GM23338 (cell line): Measurements from ENCODE around the gene EEIG2. TPM values are rescaled to one million over a fixed set of nuclear protein-coding genes. Genes with fewer than 3 reads are reported as not detected.

Experiments used
- ATAC-seq: fragments of 200-7000 bp; cut with Tn5 transposase; 3 replicates; pipeline ENCODE4 v1.9.1; 2020
- DNase-seq: peaks from one replicate; pipeline ENCODE4 v3.0.0-alpha.2; 2015; ENCODE audit warnings: low spot score
- H2AFZ ChIP-seq: fragments of 200-600 bp; sonication (generic); 2 replicates; pipeline ENCODE4 v1.8.0; 2016; ENCODE audit warnings: antibody characterized with exemption, mild to moderate bottlenecking, moderate library complexity
- H3F3A ChIP-seq: fragments of 200-600 bp; sonication (generic); replicated peaks from 2 replicates; pipeline ENCODE4 v1.8.0; 2017; ENCODE audit warnings: antibody characterized with exemption, mixed run types, low read depth
- H3K27ac ChIP-seq: fragments of 200-600 bp; sonication (generic); 2 replicates; pipeline ENCODE4 v1.6.1; 2016; ENCODE audit warnings: low read depth
- H3K27me3 ChIP-seq: fragments of 200-600 bp; sonication (generic); 2 replicates; pipeline ENCODE4 v1.8.0; 2016; ENCODE audit warnings: mild to moderate bottlenecking, mixed run types, moderate library complexity; ENCODE audit not compliant: insufficient read depth
- H3K36me3 ChIP-seq: fragments of 200-600 bp; sonication (generic); 2 replicates; pipeline ENCODE4 v1.8.0; 2016; ENCODE audit warnings: mild to moderate bottlenecking; ENCODE audit not compliant: insufficient read depth
- H3K4me1 ChIP-seq: fragments of 200-600 bp; sonication (generic); 2 replicates; pipeline ENCODE4 v1.8.0; 2016; ENCODE audit warnings: mild to moderate bottlenecking, moderate library complexity; ENCODE audit not compliant: insufficient read depth
- H3K4me2 ChIP-seq: fragments of 200-600 bp; sonication (generic); 2 replicates; pipeline ENCODE4 v1.7.1; 2017; ENCODE audit warnings: mixed run types
- H3K4me3 ChIP-seq: fragments of 200-600 bp; sonication (generic); 2 replicates; pipeline ENCODE4 v1.6.1; 2016; ENCODE audit warnings: mixed run types
- H3K79me2 ChIP-seq: fragments of 200-600 bp; sonication (generic); replicated peaks from 2 replicates; pipeline ENCODE4 v1.8.0; 2017; ENCODE audit warnings: mild to moderate bottlenecking; ENCODE audit not compliant: insufficient read depth
- H3K9me2 ChIP-seq: fragments of 200-600 bp; sonication (generic); 2 replicates; pipeline ENCODE4 v1.8.0; 2017; ENCODE audit not compliant: insufficient read depth
- H4K20me1 ChIP-seq: fragments of 200-600 bp; sonication (generic); replicated peaks from 2 replicates; pipeline ENCODE4 v1.8.0; 2017; ENCODE audit warnings: mild to moderate bottlenecking; ENCODE audit not compliant: insufficient read depth
- H3K27ac Mint-ChIP-seq: 2 replicates; pipeline ENCODE4 v1.8.0; 2020; ENCODE audit warnings: inconsistent platforms, mild to moderate bottlenecking, moderate library complexity, mixed read lengths
- H3K27me3 Mint-ChIP-seq: 3 replicates; pipeline ENCODE4 v1.8.0; 2022; ENCODE audit warnings: low read depth, mild to moderate bottlenecking, moderate library complexity, mixed read lengths, inconsistent platforms; ENCODE audit not compliant: insufficient read depth, poor library complexity
- H3K36me3 Mint-ChIP-seq: 3 replicates; pipeline ENCODE4 v1.8.0; 2021; ENCODE audit warnings: low read depth, mild to moderate bottlenecking, inconsistent platforms, moderate library complexity, mixed read lengths
- H3K4me1 Mint-ChIP-seq: 3 replicates; pipeline ENCODE4 v1.8.0; 2020; ENCODE audit warnings: mild to moderate bottlenecking, inconsistent platforms, mixed read lengths
- H3K4me3 Mint-ChIP-seq: 3 replicates; pipeline ENCODE4 v1.8.0; 2021; ENCODE audit warnings: moderate library complexity, mild to moderate bottlenecking, inconsistent platforms, mixed read lengths
- H3K9me3 Mint-ChIP-seq: 3 replicates; pipeline ENCODE4 v1.8.0; 2020; ENCODE audit warnings: moderate library complexity, mild to moderate bottlenecking, inconsistent platforms, mixed read lengths
- CREB1 ChIP-seq: fragments of 250-450 bp; sonication (Bioruptor Pico); IDR thresholded peaks from 2 replicates; pipeline ENCODE4 v1.5.0; 2020; ENCODE audit warnings: low read depth, mild to moderate bottlenecking, moderate library complexity
- EZH2 ChIP-seq: fragments of 200-600 bp; sonication (generic); IDR thresholded peaks from one replicate; pipeline ENCODE4 v1.8.0; 2017; ENCODE audit warnings: antibody characterized with exemption, mild to moderate bottlenecking, low read depth; ENCODE audit not compliant: unreplicated experiment
- EZH2phosphoT487 ChIP-seq: fragments of 200-600 bp; sonication (generic); IDR thresholded peaks from one replicate; pipeline ENCODE4 v1.8.1; 2018; ENCODE audit warnings: antibody characterized with exemption; ENCODE audit not compliant: unreplicated experiment
- JUNB ChIP-seq: IDR thresholded peaks from one replicate; pipeline ENCODE4 v1.6.1; 2016; ENCODE audit warnings: antibody characterized with exemption; ENCODE audit not compliant: unreplicated experiment
- NANOG ChIP-seq: IDR thresholded peaks from 2 replicates; pipeline ENCODE4 v1.6.1; 2016; ENCODE audit warnings: antibody characterized with exemption, borderline replicate concordance
- POLR2AphosphoS5 ChIP-seq: IDR thresholded peaks from 2 replicates; pipeline ENCODE4 v1.6.1; 2016; ENCODE audit warnings: antibody characterized with exemption, low read depth
- STAT1 ChIP-seq: IDR thresholded peaks from one replicate; pipeline ENCODE4 v1.6.1; 2016; ENCODE audit warnings: antibody characterized with exemption; ENCODE audit not compliant: unreplicated experiment
- ZNF114 ChIP-seq: fragments of 250-450 bp; sonication (Bioruptor Pico); IDR thresholded peaks from 2 replicates; pipeline ENCODE4 v1.5.0; 2020; ENCODE audit warnings: mild to moderate bottlenecking, moderate library complexity
- polyA plus RNA-seq: library from polyadenylated mRNA; unstranded; fragments of >200 nt; fragmentation: Nextera tagmentation; extraction: Ambion mirVana; gene quantifications from 2 replicates; pipeline ENCODE4 v1.2.1, GENCODE V29; 2016
- total RNA-seq: library from RNA; depleted of rRNA; stranded (reverse); fragments of >200 nt; shearing (Covaris generic); gene quantifications from 2 replicates; pipeline ENCODE4 v1.2.3, GENCODE V29; 2014
- TF ChIP-seq, protein P1 (sequence below): fragments of 250-450 bp; sonication (Bioruptor Pico); IDR thresholded peaks from 2 replicates; pipeline ENCODE4 v1.5.0; 2020; ENCODE audit warnings: mild to moderate bottlenecking, moderate library complexity
- TF ChIP-seq, protein P2 (sequence below): IDR thresholded peaks from 2 replicates; pipeline ENCODE4 v1.6.1; 2016; ENCODE audit warnings: antibody characterized with exemption

EEIG2 gene
- total and polyA plus RNA-seq, 2 experiments from 2014 or later, result 7.9 to 44.5 TPM

GRCh38 chr1:108556499-108556898 is 3.4 kb upstream of the EEIG2 start (continued):
- TF ChIP-seq, protein P1, sequence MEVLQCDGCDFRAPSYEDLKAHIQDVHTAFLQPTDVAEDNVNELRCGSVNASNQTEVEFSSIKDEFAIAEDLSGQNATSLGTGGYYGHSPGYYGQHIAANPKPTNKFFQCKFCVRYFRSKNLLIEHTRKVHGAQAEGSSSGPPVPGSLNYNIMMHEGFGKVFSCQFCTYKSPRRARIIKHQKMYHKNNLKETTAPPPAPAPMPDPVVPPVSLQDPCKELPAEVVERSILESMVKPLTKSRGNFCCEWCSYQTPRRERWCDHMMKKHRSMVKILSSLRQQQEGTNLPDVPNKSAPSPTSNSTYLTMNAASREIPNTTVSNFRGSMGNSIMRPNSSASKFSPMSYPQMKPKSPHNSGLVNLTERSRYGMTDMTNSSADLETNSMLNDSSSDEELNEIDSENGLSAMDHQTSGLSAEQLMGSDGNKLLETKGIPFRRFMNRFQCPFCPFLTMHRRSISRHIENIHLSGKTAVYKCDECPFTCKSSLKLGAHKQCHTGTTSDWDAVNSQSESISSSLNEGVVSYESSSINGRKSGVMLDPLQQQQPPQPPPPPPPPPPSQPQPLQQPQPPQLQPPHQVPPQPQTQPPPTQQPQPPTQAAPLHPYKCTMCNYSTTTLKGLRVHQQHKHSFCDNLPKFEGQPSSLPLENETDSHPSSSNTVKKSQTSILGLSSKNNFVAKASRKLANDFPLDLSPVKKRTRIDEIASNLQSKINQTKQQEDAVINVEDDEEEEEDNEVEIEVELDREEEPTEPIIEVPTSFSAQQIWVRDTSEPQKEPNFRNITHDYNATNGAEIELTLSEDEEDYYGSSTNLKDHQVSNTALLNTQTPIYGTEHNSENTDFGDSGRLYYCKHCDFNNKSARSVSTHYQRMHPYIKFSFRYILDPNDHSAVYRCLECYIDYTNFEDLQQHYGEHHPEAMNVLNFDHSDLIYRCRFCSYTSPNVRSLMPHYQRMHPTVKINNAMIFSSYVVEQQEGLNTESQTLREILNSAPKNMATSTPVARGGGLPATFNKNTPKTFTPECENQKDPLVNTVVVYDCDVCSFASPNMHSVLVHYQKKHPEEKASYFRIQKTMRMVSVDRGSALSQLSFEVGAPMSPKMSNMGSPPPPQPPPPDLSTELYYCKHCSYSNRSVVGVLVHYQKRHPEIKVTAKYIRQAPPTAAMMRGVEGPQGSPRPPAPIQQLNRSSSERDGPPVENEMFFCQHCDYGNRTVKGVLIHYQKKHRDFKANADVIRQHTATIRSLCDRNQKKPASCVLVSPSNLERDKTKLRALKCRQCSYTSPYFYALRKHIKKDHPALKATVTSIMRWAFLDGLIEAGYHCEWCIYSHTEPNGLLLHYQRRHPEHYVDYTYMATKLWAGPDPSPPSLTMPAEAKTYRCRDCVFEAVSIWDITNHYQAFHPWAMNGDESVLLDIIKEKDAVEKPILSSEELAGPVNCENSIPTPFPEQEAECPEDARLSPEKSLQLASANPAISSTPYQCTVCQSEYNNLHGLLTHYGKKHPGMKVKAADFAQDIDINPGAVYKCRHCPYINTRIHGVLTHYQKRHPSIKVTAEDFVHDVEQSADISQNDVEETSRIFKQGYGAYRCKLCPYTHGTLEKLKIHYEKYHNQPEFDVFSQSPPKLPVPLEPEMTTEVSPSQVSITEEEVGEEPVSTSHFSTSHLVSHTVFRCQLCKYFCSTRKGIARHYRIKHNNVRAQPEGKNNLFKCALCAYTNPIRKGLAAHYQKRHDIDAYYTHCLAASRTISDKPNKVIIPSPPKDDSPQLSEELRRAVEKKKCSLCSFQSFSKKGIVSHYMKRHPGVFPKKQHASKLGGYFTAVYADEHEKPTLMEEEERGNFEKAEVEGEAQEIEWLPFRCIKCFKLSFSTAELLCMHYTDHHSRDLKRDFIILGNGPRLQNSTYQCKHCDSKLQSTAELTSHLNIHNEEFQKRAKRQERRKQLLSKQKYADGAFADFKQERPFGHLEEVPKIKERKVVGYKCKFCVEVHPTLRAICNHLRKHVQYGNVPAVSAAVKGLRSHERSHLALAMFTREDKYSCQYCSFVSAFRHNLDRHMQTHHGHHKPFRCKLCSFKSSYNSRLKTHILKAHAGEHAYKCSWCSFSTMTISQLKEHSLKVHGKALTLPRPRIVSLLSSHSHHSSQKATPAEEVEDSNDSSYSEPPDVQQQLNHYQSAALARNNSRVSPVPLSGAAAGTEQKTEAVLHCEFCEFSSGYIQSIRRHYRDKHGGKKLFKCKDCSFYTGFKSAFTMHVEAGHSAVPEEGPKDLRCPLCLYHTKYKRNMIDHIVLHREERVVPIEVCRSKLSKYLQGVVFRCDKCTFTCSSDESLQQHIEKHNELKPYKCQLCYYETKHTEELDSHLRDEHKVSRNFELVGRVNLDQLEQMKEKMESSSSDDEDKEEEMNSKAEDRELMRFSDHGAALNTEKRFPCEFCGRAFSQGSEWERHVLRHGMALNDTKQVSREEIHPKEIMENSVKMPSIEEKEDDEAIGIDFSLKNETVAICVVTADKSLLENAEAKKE (CRISPR knock-in tag), result no peak
- TF ChIP-seq EZH2phosphoT487 (no peak), POLR2AphosphoS5 (no peak), JUNB (no peak), ZNF114 (CRISPR knock-in tag) (no peak), STAT1 (no peak), EZH2 (no peak), NANOG (no peak), CREB1 (CRISPR knock-in tag) (no peak)
- TF ChIP-seq, protein P2, sequence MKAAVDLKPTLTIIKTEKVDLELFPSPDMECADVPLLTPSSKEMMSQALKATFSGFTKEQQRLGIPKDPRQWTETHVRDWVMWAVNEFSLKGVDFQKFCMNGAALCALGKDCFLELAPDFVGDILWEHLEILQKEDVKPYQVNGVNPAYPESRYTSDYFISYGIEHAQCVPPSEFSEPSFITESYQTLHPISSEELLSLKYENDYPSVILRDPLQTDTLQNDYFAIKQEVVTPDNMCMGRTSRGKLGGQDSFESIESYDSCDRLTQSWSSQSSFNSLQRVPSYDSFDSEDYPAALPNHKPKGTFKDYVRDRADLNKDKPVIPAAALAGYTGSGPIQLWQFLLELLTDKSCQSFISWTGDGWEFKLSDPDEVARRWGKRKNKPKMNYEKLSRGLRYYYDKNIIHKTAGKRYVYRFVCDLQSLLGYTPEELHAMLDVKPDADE, result no peak

- peaks cover 5% of the 10 kb centered on the region for H3F3A ChIP-seq
- Mint-ChIP-seq H3K4me3 (no peak overlapping the region), H3K27me3 (peaks cover 5% of the 10 kb centered on the region), H3K27ac (no peak overlapping the region), H3K9me3 (no peaks in the 10 kb centered on the region), H3K4me1 (peaks cover 3% of the 10 kb centered on the region), H3K36me3 (no peaks in the 10 kb centered on the region)
- peaks cover 10% of the 10 kb centered on the region for H3K79me2 ChIP-seq
- no peaks in the 10 kb centered on the region for H3K27me3 ChIP-seq
- peaks cover 28% of the 10 kb centered on the region for H3K4me1 ChIP-seq
- no peaks in the 10 kb centered on the region for H3K36me3 ChIP-seq
- H3K4me2 ChIP-seq, result no peak overlapping the region
- DNase-seq, result no peak
- no peak overlapping the region for H3K27ac ChIP-seq
- no peaks in the 10 kb centered on the region for H3K9me2 ChIP-seq
- H4K20me1 ChIP-seq, result 0 out of 2 replicates have a peak, but pooled peaks cover 4% of the 10 kb centered on the region
- no peak overlapping the region for H2AFZ ChIP-seq
- no peak overlapping the region for H3K4me3 ChIP-seq
- ATAC-seq, result no peak
- no peak for TF ChIP-seq EZH2
- no peak for TF ChIP-seq JUNB
- TF ChIP-seq ZNF114 (CRISPR knock-in tag), result no peak
- no peak for TF ChIP-seq POLR2AphosphoS5
Observed at GRCh38 chr1:108557296-108557695, 2.6 kb upstream of the EEIG2 start.
